MM.1S (cell line): ENCODE data around the gene HOXD8.

Source experiments
- DNase-seq: peaks from one replicate; pipeline ENCODE4 v3.0.0-alpha.2; 2015
- H2AFZ ChIP-seq: fragments of 300-600 bp; sonication (generic); 2 replicates; pipeline ENCODE4 v1.6.0; 2016; ENCODE audit warnings: antibody characterized with exemption, low read length
- H3F3A ChIP-seq: fragments of 300-600 bp; sonication (generic); 2 replicates; pipeline ENCODE4 v1.6.1; 2016; ENCODE audit warnings: mild to moderate bottlenecking, antibody characterized with exemption, low read length, moderate library complexity, mixed read lengths; ENCODE audit not compliant: insufficient read depth
- H3K27ac ChIP-seq: fragments of 300-600 bp; sonication (generic); 2 replicates; pipeline ENCODE4 v1.5.1; 2016; ENCODE audit warnings: mild to moderate bottlenecking, low read length
- H3K27me3 ChIP-seq: fragments of 300-600 bp; sonication (generic); replicated peaks from 2 replicates; pipeline ENCODE4 v1.6.0; 2016; ENCODE audit warnings: low read length; ENCODE audit not compliant: insufficient read depth
- H3K36me3 ChIP-seq: fragments of 300-600 bp; sonication (generic); replicated peaks from 2 replicates; pipeline ENCODE4 v1.6.1; 2016; ENCODE audit warnings: mild to moderate bottlenecking, low read length, mixed read lengths; ENCODE audit not compliant: insufficient read depth
- H3K4me1 ChIP-seq: fragments of 300-600 bp; sonication (generic); 2 replicates; pipeline ENCODE4 v1.6.1; 2016; ENCODE audit warnings: low read length, mixed read lengths
- H3K4me2 ChIP-seq: fragments of 300-600 bp; sonication (generic); 2 replicates; pipeline ENCODE4 v1.6.0; 2016; ENCODE audit warnings: low read depth, low read length
- H3K4me3 ChIP-seq: fragments of 300-600 bp; sonication (generic); 2 replicates; pipeline ENCODE4 v1.5.1; 2016; ENCODE audit warnings: low read length, mixed read lengths
- H3K79me2 ChIP-seq: fragments of 300-600 bp; sonication (generic); 2 replicates; pipeline ENCODE4 v1.6.1; 2016; ENCODE audit warnings: mixed run types, low read length, mixed read lengths
- H3K9ac ChIP-seq: fragments of 300-600 bp; sonication (generic); 2 replicates; pipeline ENCODE4 v1.6.1; 2016; ENCODE audit warnings: low read length, mixed read lengths
- H3K9me2 ChIP-seq: fragments of 300-600 bp; sonication (generic); replicated peaks from 2 replicates; pipeline ENCODE4 v1.6.1; 2016; ENCODE audit warnings: mild to moderate bottlenecking, low read length, mixed read lengths; ENCODE audit not compliant: insufficient read depth
- H3K9me3 ChIP-seq: fragments of 300-600 bp; sonication (generic); replicated peaks from 2 replicates; pipeline ENCODE4 v1.6.1; 2016; ENCODE audit warnings: mild to moderate bottlenecking, low read length, mixed read lengths; ENCODE audit not compliant: insufficient read depth
- H4K20me1 ChIP-seq: fragments of 300-600 bp; sonication (generic); 2 replicates; pipeline ENCODE4 v1.6.1; 2016; ENCODE audit warnings: mild to moderate bottlenecking, low read length, moderate library complexity, mixed read lengths; ENCODE audit not compliant: insufficient read depth
- CTCF ChIP-seq: fragments of 300-600 bp; sonication (generic); IDR thresholded peaks from 2 replicates; pipeline ENCODE4 v1.5.1; 2016; ENCODE audit warnings: antibody characterized with exemption, low read length, mixed read lengths
- EZH2 ChIP-seq: fragments of 300-600 bp; sonication (generic); optimal IDR thresholded peaks from 2 replicates; pipeline ENCODE3; 2017; ENCODE audit warnings: low read depth, mild to moderate bottlenecking, antibody characterized with exemption, low read length, mixed read lengths
- EZH2phosphoT487 ChIP-seq: fragments of 300-600 bp; sonication (generic); IDR thresholded peaks from 2 replicates; pipeline ENCODE4 v1.6.1; 2018; ENCODE audit warnings: antibody characterized with exemption, low read length

HOXD8 gene

GRCh38 chr2:176095421-176095820 is 34.1 kb upstream of the HOXD8 start:
- Histone ChIP-seq H4K20me1 (no peaks in the 10 kb centered on the region), H3K9me2 (no peaks in the 10 kb centered on the region), H3K4me3 (no peak overlapping the region), H2AFZ (no peak overlapping the region), H3K9ac (no peak overlapping the region), H3K36me3 (no peaks in the 10 kb centered on the region), H3F3A (peaks cover 17% of the 10 kb centered on the region), H3K4me1 (0 out of 2 replicates have a peak, but pooled peaks cover 5% of the 10 kb centered on the region), H3K27ac (no peak overlapping the region), H3K27me3 (peaks cover 1% of the 10 kb centered on the region; the same call in 1 of the 2 replicates), H3K4me2 (no peak overlapping the region), H3K9me3 (no peaks in the 10 kb centered on the region), H3K79me2 (no peaks in the 10 kb centered on the region)
- TF ChIP-seq EZH2phosphoT487 (no peak), CTCF (no peak), EZH2 (no peak)
- no peak for DNase-seq

GRCh38 chr2:176096243-176096985 is 33.1 kb upstream of the HOXD8 start:
- Histone ChIP-seq H4K20me1 (no peaks in the 10 kb centered on the region), H2AFZ (peak overlapping the region; percentile 81), H3K4me2 (peak overlapping the region; percentile 95), H3F3A (peaks cover 17% of the 10 kb centered on the region), H3K4me1 (0 out of 2 replicates have a peak, but pooled peaks cover 5% of the 10 kb centered on the region), H3K9ac (peak overlapping the region; percentile 60), H3K79me2 (no peaks in the 10 kb centered on the region), H3K9me3 (no peaks in the 10 kb centered on the region), H3K9me2 (no peaks in the 10 kb centered on the region), H3K27ac (peak overlapping the region; percentile 81), H3K27me3 (no peaks in the 10 kb centered on the region; the same call in 1 of the 2 replicates), H3K36me3 (no peaks in the 10 kb centered on the region), H3K4me3 (peak overlapping the region; percentile 66)
- DNase-seq: peak; percentile 68
- no peak for TF ChIP-seq EZH2phosphoT487
- TF ChIP-seq CTCF: 0 out of 2 replicates have a peak, but pooled peaks have one; percentile 7

GRCh38 chr2:176096986-176097819 is 32.3 kb upstream of the HOXD8 start:
- Histone ChIP-seq H3F3A (peaks cover 17% of the 10 kb centered on the region), H2AFZ (peak overlapping the region; percentile 81), H3K9me2 (no peaks in the 10 kb centered on the region), H3K4me1 (0 out of 2 replicates have a peak, but pooled peaks cover 5% of the 10 kb centered on the region), H3K9me3 (no peaks in the 10 kb centered on the region), H3K27ac (peak overlapping the region; percentile 81), H3K4me3 (peak overlapping the region; percentile 66), H3K4me2 (peak overlapping the region; percentile 95), H3K27me3 (no peaks in the 10 kb centered on the region; the same call in 1 of the 2 replicates), H4K20me1 (no peaks in the 10 kb centered on the region), H3K36me3 (no peaks in the 10 kb centered on the region), H3K9ac (peak overlapping the region; percentile 60), H3K79me2 (no peaks in the 10 kb centered on the region)
- peak; percentile 84 for DNase-seq
- TF ChIP-seq EZH2phosphoT487 (no peak), EZH2 (no peak), CTCF (peak; percentile 86)
